Neural progenitor cell (in vitro differentiated cells): ENCODE data around the gene ZC3H18. TPM values are rescaled to one million over a fixed set of nuclear protein-coding genes. Genes with fewer than 3 reads are reported as not detected.

Experiments used
- DNase-seq: peaks from one replicate; pipeline ENCODE4 v3.0.0-alpha.2; 2016; ENCODE audit warnings: low spot score
- H2AFZ ChIP-seq: fragments of 200-600 bp; sonication (generic); replicated peaks from 2 replicates; pipeline ENCODE4 v1.6.1; 2016; ENCODE audit warnings: antibody characterized with exemption
- H3F3A ChIP-seq: fragments of 200-600 bp; sonication (generic); 2 replicates; pipeline ENCODE4 v1.6.1; 2016; ENCODE audit warnings: antibody characterized with exemption, low read depth
- H3K27ac ChIP-seq: fragments of 200-600 bp; sonication (generic); 2 replicates; pipeline ENCODE4 v1.5.1; 2016; ENCODE audit warnings: mild to moderate bottlenecking
- H3K27me3 ChIP-seq: fragments of 200-600 bp; sonication (generic); 2 replicates; pipeline ENCODE4 v1.6.1; 2016; ENCODE audit warnings: mild to moderate bottlenecking, moderate library complexity
- H3K36me3 ChIP-seq: fragments of 200-600 bp; sonication (generic); 2 replicates; pipeline ENCODE4 v1.5.1; 2016
- H3K4me1 ChIP-seq: fragments of 200-600 bp; sonication (generic); 2 replicates; pipeline ENCODE4 v1.6.1; 2016; ENCODE audit warnings: mixed run types
- H3K4me2 ChIP-seq: fragments of 200-600 bp; sonication (generic); 2 replicates; pipeline ENCODE4 v1.6.1; 2016
- H3K4me3 ChIP-seq: fragments of 200-600 bp; sonication (generic); 2 replicates; pipeline ENCODE4 v1.5.1; 2016
- H3K79me2 ChIP-seq: fragments of 200-600 bp; sonication (generic); 2 replicates; pipeline ENCODE4 v1.6.1; 2016; ENCODE audit warnings: low read depth
- H3K9ac ChIP-seq: fragments of 200-600 bp; sonication (generic); 2 replicates; pipeline ENCODE4 v1.6.1; 2016
- H3K9me3 ChIP-seq: fragments of 200-600 bp; sonication (generic); 2 replicates; pipeline ENCODE4 v1.5.1; 2016; ENCODE audit warnings: low read depth
- H4K20me1 ChIP-seq: fragments of 200-600 bp; sonication (generic); 2 replicates; pipeline ENCODE4 v1.6.1; 2016; ENCODE audit warnings: low read depth
- H3K27ac Mint-ChIP-seq: 3 replicates; pipeline ENCODE4 v1.8.0; 2021; ENCODE audit warnings: mixed read lengths
- H3K27me3 Mint-ChIP-seq: 2 replicates; pipeline ENCODE4 v1.8.0; 2022; ENCODE audit warnings: low read depth, mild to moderate bottlenecking, inconsistent platforms, moderate library complexity, mixed read lengths; ENCODE audit not compliant: insufficient read depth
- H3K36me3 Mint-ChIP-seq: 3 replicates; pipeline ENCODE4 v1.8.0; 2021; ENCODE audit warnings: mixed read lengths
- H3K4me1 Mint-ChIP-seq: 3 replicates; pipeline ENCODE4 v1.8.0; 2021; ENCODE audit warnings: mixed read lengths
- H3K4me3 Mint-ChIP-seq: 3 replicates; pipeline ENCODE4 v1.8.0; 2021; ENCODE audit warnings: mild to moderate bottlenecking, moderate library complexity, mixed read lengths
- H3K9me3 Mint-ChIP-seq: 3 replicates; pipeline ENCODE4 v1.8.0; 2020; ENCODE audit warnings: mixed read lengths
- EZH2 ChIP-seq: fragments of 200-600 bp; sonication (generic); IDR thresholded peaks from 2 replicates; pipeline ENCODE4 v1.6.1; 2017; ENCODE audit warnings: antibody characterized with exemption, mild to moderate bottlenecking, moderate library complexity
- EZH2phosphoT487 ChIP-seq: fragments of 200-600 bp; sonication (generic); IDR thresholded peaks from 2 replicates; pipeline ENCODE4 v1.6.1; 2017; ENCODE audit warnings: antibody characterized with exemption
- total RNA-seq: library from RNA; depleted of rRNA; stranded (reverse); fragments of >200 nt; gene quantifications from 2 replicates; pipeline ENCODE4 v1.2.3, GENCODE V29; 2015; ENCODE audit warnings: low replicate concordance
- TF ChIP-seq, protein P1 (sequence below): fragments of 200-600 bp; sonication (generic); IDR thresholded peaks from 2 replicates; pipeline ENCODE4 v1.5.1; 2017; ENCODE audit warnings: antibody characterized with exemption, mild to moderate bottlenecking

ZC3H18 gene
- total RNA-seq, 1 donor from 2014 or later, result 24.2 TPM

DNA sequence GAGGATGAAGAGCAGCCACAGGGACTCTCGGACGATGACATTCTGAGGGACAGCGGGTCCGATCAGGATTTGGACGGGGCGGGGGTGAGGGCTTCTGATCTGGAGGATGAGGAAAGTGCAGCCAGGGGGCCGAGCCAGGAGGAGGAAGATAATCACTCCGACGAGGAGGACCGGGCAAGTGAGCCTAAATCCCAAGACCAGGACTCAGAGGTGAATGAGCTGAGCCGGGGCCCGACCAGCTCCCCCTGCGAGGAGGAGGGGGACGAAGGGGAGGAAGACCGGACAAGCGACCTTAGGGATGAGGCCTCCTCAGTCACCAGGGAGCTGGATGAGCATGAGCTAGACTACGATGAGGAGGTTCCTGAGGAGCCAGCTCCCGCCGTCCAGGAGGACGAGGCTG, 7.0 kb downstream of the ZC3H18 start:
- Histone ChIP-seq H3K9me3 (no peaks in the 10 kb centered on the region), H3K27ac (no peak overlapping the region), H4K20me1 (peaks cover 90% of the 10 kb centered on the region), H3F3A (no peaks in the 10 kb centered on the region), H3K9ac (no peak overlapping the region), H3K36me3 (no peaks in the 10 kb centered on the region), H3K79me2 (peaks cover 99% of the 10 kb centered on the region), H3K4me1 (no peaks in the 10 kb centered on the region), H3K27me3 (no peaks in the 10 kb centered on the region), H3K4me3 (no peak overlapping the region), H3K4me2 (no peak overlapping the region), H2AFZ (no peak overlapping the region)
- no peak for TF ChIP-seq EZH2
- no peak for TF ChIP-seq EZH2phosphoT487
- TF ChIP-seq, protein P1, sequence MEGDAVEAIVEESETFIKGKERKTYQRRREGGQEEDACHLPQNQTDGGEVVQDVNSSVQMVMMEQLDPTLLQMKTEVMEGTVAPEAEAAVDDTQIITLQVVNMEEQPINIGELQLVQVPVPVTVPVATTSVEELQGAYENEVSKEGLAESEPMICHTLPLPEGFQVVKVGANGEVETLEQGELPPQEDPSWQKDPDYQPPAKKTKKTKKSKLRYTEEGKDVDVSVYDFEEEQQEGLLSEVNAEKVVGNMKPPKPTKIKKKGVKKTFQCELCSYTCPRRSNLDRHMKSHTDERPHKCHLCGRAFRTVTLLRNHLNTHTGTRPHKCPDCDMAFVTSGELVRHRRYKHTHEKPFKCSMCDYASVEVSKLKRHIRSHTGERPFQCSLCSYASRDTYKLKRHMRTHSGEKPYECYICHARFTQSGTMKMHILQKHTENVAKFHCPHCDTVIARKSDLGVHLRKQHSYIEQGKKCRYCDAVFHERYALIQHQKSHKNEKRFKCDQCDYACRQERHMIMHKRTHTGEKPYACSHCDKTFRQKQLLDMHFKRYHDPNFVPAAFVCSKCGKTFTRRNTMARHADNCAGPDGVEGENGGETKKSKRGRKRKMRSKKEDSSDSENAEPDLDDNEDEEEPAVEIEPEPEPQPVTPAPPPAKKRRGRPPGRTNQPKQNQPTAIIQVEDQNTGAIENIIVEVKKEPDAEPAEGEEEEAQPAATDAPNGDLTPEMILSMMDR, result no peak
- no peak overlapping the region for H3K27ac Mint-ChIP-seq
- H3K4me3 Mint-ChIP-seq, result no peak overlapping the region
- H3K36me3 Mint-ChIP-seq, result peaks cover 23% of the 10 kb centered on the region
- H3K4me1 Mint-ChIP-seq, result peaks cover 5% of the 10 kb centered on the region
- H3K9me3 Mint-ChIP-seq, result no peaks in the 10 kb centered on the region
- H3K27me3 Mint-ChIP-seq, result peaks cover 4% of the 10 kb centered on the region
- DNase-seq, result no peak

DNA sequence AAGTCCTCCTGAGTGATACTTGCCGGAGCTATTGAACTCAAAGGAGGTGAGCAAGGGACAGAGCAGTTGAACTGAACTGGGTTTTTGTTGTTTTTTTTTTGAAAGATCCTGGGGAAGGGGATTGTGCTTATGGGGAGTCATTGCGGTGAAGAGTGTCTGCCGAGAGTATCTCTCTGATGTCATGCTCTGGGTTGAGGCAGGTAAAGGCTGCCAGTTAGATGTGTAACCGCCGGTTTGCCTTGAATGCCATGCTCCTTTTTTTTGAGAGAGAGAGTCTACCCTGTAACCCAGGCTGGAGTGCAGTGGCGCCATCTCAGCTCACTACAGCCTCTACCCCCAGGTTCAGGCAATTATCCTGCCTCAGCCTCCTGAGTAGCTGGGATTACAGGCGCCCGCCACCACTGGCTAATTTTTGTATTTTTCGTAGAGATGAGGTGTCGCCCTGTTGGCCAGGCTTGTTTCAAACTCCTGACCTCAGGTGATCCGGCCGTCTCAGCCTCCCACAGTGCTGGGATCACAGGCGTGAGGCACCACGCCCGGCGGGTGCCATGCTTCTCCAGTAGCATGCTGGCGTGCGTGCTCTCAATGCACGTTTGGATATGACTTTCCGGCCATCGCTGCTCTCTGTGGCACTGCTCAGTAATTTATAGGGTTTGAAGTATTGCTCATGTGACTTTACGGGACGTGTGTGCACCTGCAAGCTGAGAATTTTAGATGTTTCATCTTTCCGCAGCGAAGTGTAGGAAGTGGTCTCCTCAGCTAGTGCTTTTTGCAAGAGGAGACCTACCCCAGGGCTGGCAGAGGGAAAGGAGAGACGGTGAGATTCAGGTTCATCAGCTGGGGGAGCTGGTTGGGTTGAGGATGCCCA, 8.5 kb downstream of the ZC3H18 start:
- H3K27ac Mint-ChIP-seq, result no peak overlapping the region
- no peaks in the 10 kb centered on the region for H3K9me3 Mint-ChIP-seq
- Histone ChIP-seq H3K4me3 (no peak overlapping the region), H3K36me3 (no peaks in the 10 kb centered on the region), H3K9me3 (no peaks in the 10 kb centered on the region), H3K4me2 (no peak overlapping the region), H2AFZ (no peak overlapping the region), H4K20me1 (peaks cover 90% of the 10 kb centered on the region), H3K79me2 (peaks cover 99% of the 10 kb centered on the region), H3K27ac (no peak overlapping the region), H3F3A (no peaks in the 10 kb centered on the region), H3K9ac (no peak overlapping the region), H3K4me1 (no peaks in the 10 kb centered on the region), H3K27me3 (no peaks in the 10 kb centered on the region)
- H3K36me3 Mint-ChIP-seq, result peaks cover 18% of the 10 kb centered on the region
- H3K27me3 Mint-ChIP-seq, result peaks cover 4% of the 10 kb centered on the region
- no peak for DNase-seq
- H3K4me1 Mint-ChIP-seq, result no peaks in the 10 kb centered on the region
- peak overlapping the region; percentile 43 for H3K4me3 Mint-ChIP-seq
- TF ChIP-seq EZH2phosphoT487 (no peak), EZH2 (no peak)
- TF ChIP-seq, protein P1, result no peak

DNA sequence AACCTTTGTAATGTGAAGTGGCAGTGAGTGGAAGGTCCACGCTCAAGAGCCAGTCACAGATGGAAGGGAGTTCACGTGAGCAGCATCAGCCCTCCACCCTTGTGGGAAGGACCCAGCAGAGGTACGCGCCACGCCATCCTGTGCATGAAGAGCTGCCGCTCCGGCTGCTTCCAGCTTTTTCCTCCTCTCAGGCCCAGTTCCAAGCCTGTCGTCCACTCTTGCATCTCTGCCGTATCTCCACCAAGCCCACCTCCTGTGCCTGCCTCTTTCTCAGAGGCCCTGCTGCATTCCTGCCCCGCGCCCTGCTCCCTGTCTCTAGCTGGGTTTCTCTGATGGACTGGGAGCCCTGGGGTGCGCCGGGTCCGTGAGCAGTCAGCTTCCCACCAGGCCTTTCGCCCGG, 10.2 kb downstream of the ZC3H18 start:
- Mint-ChIP-seq H3K36me3 (peaks cover 18% of the 10 kb centered on the region), H3K9me3 (no peaks in the 10 kb centered on the region)

More for the DNA sequence above, 10.2 kb downstream of the ZC3H18 start:
- H3K4me3 ChIP-seq, result no peak overlapping the region
- Mint-ChIP-seq H3K27me3 (peaks cover 4% of the 10 kb centered on the region), H3K4me3 (no peak overlapping the region), H3K4me1 (no peaks in the 10 kb centered on the region), H3K27ac (no peak overlapping the region)
- H3K4me1 ChIP-seq, result no peaks in the 10 kb centered on the region
- no peaks in the 10 kb centered on the region for H3K36me3 ChIP-seq
- H3K9ac ChIP-seq, result no peak overlapping the region
- TF ChIP-seq EZH2 (no peak), EZH2phosphoT487 (no peak)
- TF ChIP-seq, protein P1, result no peak
- DNase-seq, result no peak
- no peaks in the 10 kb centered on the region for H3K9me3 ChIP-seq
- no peak overlapping the region for H3K4me2 ChIP-seq
- H2AFZ ChIP-seq, result no peak overlapping the region
- no peaks in the 10 kb centered on the region for H3F3A ChIP-seq
- H3K27ac ChIP-seq, result no peak overlapping the region
- peaks cover 99% of the 10 kb centered on the region for H3K79me2 ChIP-seq
- H4K20me1 ChIP-seq, result peaks cover 93% of the 10 kb centered on the region
- no peaks in the 10 kb centered on the region for H3K27me3 ChIP-seq
